Sigmoid colon (tissue), 7 donors: Measurements from ENCODE around the gene PRPF4. TPM values are rescaled to one million over a fixed set of nuclear protein-coding genes. Genes with fewer than 3 reads are reported as not detected.

Source experiments
- DNase-seq: peaks from one replicate; pipeline ENCODE4 v3.0.0-alpha.2; 2019
- H3K27ac ChIP-seq, 4 donors: fragments of 200-600 bp; sonication (generic); one replicate each; pipeline ENCODE4 v1.5.1; 2016 to 2019; ENCODE audit warnings: mild to moderate bottlenecking in 1 of 4
- H3K27me3 ChIP-seq, 3 donors: fragments of 200-600 bp; sonication (generic); one replicate each; pipeline ENCODE4 v1.5.1; 2019; ENCODE audit warnings: mild to moderate bottlenecking in 1 of 3
- H3K36me3 ChIP-seq, 4 donors: fragments of 200-600 bp; sonication (generic); one replicate each; pipeline ENCODE4 v1.5.1; 2016 to 2019
- H3K4me1 ChIP-seq, 4 donors: fragments of 200-600 bp; sonication (generic); one replicate each; pipeline ENCODE4 v1.5.1; 2017 to 2019
- H3K4me3 ChIP-seq, 4 donors: fragments of 200-600 bp; sonication (generic); one replicate each; pipeline ENCODE4 v1.5.1; 2017 to 2019; ENCODE audit warnings: mild to moderate bottlenecking in 2 of 4, moderate library complexity in 1 of 4
- H3K9me3 ChIP-seq, 4 donors: fragments of 200-600 bp in 3 of 4; sonication (generic) in 3 of 4; one replicate each; pipeline versions ENCODE4 v1.5.1 to v1.6.1; 2013 to 2019
- CTCF ChIP-seq, 4 experiments: fragments of 450-650 bp in 3 of 4; fragments of 200-600 bp in 1 of 4; IDR thresholded peaks; one replicate each; pipeline ENCODE4 v1.5.1; 2016 to 2019; ENCODE audit warnings: antibody characterized with exemption in 4 of 4, mild to moderate bottlenecking in 3 of 4, moderate library complexity in 2 of 4
- EP300 ChIP-seq, 4 donors: sonication (generic); formaldehyde crosslinking; IDR thresholded peaks; one replicate each; pipeline ENCODE4 v1.6.1; 2017; ENCODE audit warnings: antibody characterized with exemption in 4 of 4
- POLR2A ChIP-seq, 2 donors: fragments of 450-650 bp; IDR thresholded peaks; one replicate each; pipeline ENCODE4 v1.6.1; 2016; ENCODE audit warnings: antibody characterized with exemption in 2 of 2, mild to moderate bottlenecking in 2 of 2, moderate library complexity in 2 of 2
- POLR2AphosphoS5 ChIP-seq, 4 donors: sonication (generic); formaldehyde crosslinking; IDR thresholded peaks; one replicate each; pipeline ENCODE4 v1.6.1; 2017; ENCODE audit warnings: antibody characterized with exemption in 4 of 4
- WGBS, 2 donors: extraction: QIAGEN DNeasy Blood & Tissue Kit; methylation state at CpG; one replicate each; pipeline ENCODE4 v1.1.7; 2013; 5-methylcytosine and 5-hydroxymethylcytosine counted together
- intact Hi-C: fragments of 100-400 bp; cut with DNase I; formaldehyde crosslinking; loops from one replicate; pipeline ENCODE4 v1.15.1; 2023
- polyA plus RNA-seq, 3 donors: library from polyadenylated mRNA; stranded (reverse); fragments of 200-250 nt; gene quantifications; one replicate each; pipeline ENCODE4 v1.2.3, GENCODE V29; 2013
- total RNA-seq, 4 donors: library from RNA; depleted of rRNA; stranded (reverse); fragments of >200 nt; gene quantifications; one replicate each; pipeline ENCODE4 v1.1.0, GENCODE V29; 2016
- donor health status: healthy with polysubstance abuse.
- donor health status: Bipolar disorder and iron deficiency.
- donor health status: healthy.

The PRPF4 gene
- total and polyA plus RNA-seq, 7 donors, result 7.9 to 21.4 (median 13.8) TPM

- no peak for TF ChIP-seq CTCF (IDR thresholded peaks at IDR 0.05)
- TF ChIP-seq POLR2A (IDR thresholded peaks at IDR 0.05), result no peak
- TF ChIP-seq POLR2AphosphoS5 (IDR thresholded peaks at IDR 0.05), result no peak
- no peak overlapping the region for H3K27ac ChIP-seq
- H3K4me1 ChIP-seq, result no peaks in the 10 kb centered on the region
- intact Hi-C loops, result no loop called here
- no peak overlapping the region for H3K4me3 ChIP-seq
- H3K27me3 ChIP-seq, result no peaks in the 10 kb centered on the region
- no peaks in the 10 kb centered on the region for H3K9me3 ChIP-seq
- peaks cover 0 to 79% (median 17%) of the 10 kb centered on the region in 4 donors for H3K36me3 ChIP-seq
- WGBS, 2 donors, result 85 to 91% methylated on average over 1 of the region's 1 CpG
- no peak for DNase-seq
Measured at GRCh38 chr9:113261917-113262671, 13.4 kb upstream of the PRPF4 start.

- intact Hi-C loops, result no loop called here
- Histone ChIP-seq H3K27me3 (no peaks in the 10 kb centered on the region), H3K27ac (no peak overlapping the region), H3K36me3 (peaks cover 16 to 79% (median 27%) of the 10 kb centered on the region in 4 donors), H3K4me3 (no peak overlapping the region), H3K4me1 (no peaks in the 10 kb centered on the region), H3K9me3 (no peaks in the 10 kb centered on the region)
- 66 to 83% methylated on average over 3 of the region's 3 CpGs for WGBS, 2 donors
- DNase-seq, result no peak
- TF ChIP-seq POLR2AphosphoS5 (IDR thresholded peaks at IDR 0.05) (no peak), EP300 (IDR thresholded peaks at IDR 0.05) (no peak), POLR2A (IDR thresholded peaks at IDR 0.05) (no peak)
Measured at GRCh38 chr9:113266174-113266573, 9.3 kb upstream of the PRPF4 start.

GRCh38 chr9:113267911-113268566 lies 7.4 kb upstream of the PRPF4 start:
- no peak for TF ChIP-seq CTCF (IDR thresholded peaks at IDR 0.05)
- TF ChIP-seq POLR2A (IDR thresholded peaks at IDR 0.05), result no peak
- no peak for TF ChIP-seq EP300 (IDR thresholded peaks at IDR 0.05)
- Histone ChIP-seq H3K9me3 (no peaks in the 10 kb centered on the region), H3K4me1 (no peaks in the 10 kb centered on the region), H3K4me3 (no peak overlapping the region), H3K27me3 (no peaks in the 10 kb centered on the region), H3K36me3 (peaks cover 27 to 80% (median 37%) of the 10 kb centered on the region in 4 donors), H3K27ac (no peak overlapping the region)
- 77 to 86% methylated on average over 4 of the region's 4 CpGs for WGBS, 2 donors
- no peak for DNase-seq
- intact Hi-C loops, result no loop called here

- Histone ChIP-seq H3K9me3 (no peaks in the 10 kb centered on the region), H3K36me3 (peaks cover 27 to 75% (median 37%) of the 10 kb centered on the region in 4 donors), H3K4me1 (peaks cover 0 to 7% (median 3%) of the 10 kb centered on the region in 4 donors), H3K4me3 (no peak overlapping the region), H3K27me3 (no peaks in the 10 kb centered on the region), H3K27ac (no peak overlapping the region)
- 39 to 86% methylated on average over 2 of the region's 2 CpGs for WGBS, 2 donors
- intact Hi-C loops, result no loop called here
- TF ChIP-seq CTCF (IDR thresholded peaks at IDR 0.05) (no peak), POLR2AphosphoS5 (IDR thresholded peaks at IDR 0.05) (no peak), EP300 (IDR thresholded peaks at IDR 0.05) (no peak), POLR2A (IDR thresholded peaks at IDR 0.05) (no peak)
- no peak for DNase-seq
Measured at GRCh38 chr9:113269355-113269754, 6.1 kb upstream of the PRPF4 start.

- intact Hi-C loops, result no loop called here
- TF ChIP-seq CTCF (IDR thresholded peaks at IDR 0.05), result no peak
- TF ChIP-seq POLR2A (IDR thresholded peaks at IDR 0.05), result no peak
- no peak for TF ChIP-seq EP300 (IDR thresholded peaks at IDR 0.05)
- TF ChIP-seq POLR2AphosphoS5 (IDR thresholded peaks at IDR 0.05), result no peak
- peaks cover 27 to 70% (median 37%) of the 10 kb centered on the region in 4 donors for H3K36me3 ChIP-seq
- H3K27me3 ChIP-seq, result no peaks in the 10 kb centered on the region
- H3K4me3 ChIP-seq, result no peak overlapping the region
- 37 to 77% methylated on average over 2 of the region's 2 CpGs for WGBS, 2 donors
- no peak overlapping the region for H3K27ac ChIP-seq
- H3K4me1 ChIP-seq, result peaks cover 0 to 11% (median 5%) of the 10 kb centered on the region in 4 donors
- H3K9me3 ChIP-seq, result no peaks in the 10 kb centered on the region
- DNase-seq, result no peak
Measured at GRCh38 chr9:113269871-113270270, 5.6 kb upstream of the PRPF4 start.
